SKM-1 (cell line): ENCODE measurements around the gene PDILT.

Source experiments
- DNase-seq: peaks from one replicate; lab custom pipeline; 2025; ENCODE audit not compliant: unreplicated experiment; lab: John Stamatoyannopoulos, UW

The PDILT gene

GRCh38 chr16:20409398-20410120, 5.0 kb upstream of the PDILT start, which contains the start of gene ACSM5:
Gene ACSM5, plus strand, starts transcription at chr16:20409534. Its CDS starts 1,951 bp downstream, at chr16:20411485.
- no peak for DNase-seq

GRCh38 chr16:20402651-20403050, 1.9 kb downstream of the PDILT start:
- DNase-seq, result no peak

- DNase-seq, result no peak
Measured at GRCh38 chr16:20401475-20402016, 3.0 kb downstream of the PDILT start.

GRCh38 chr16:20401066-20401465, 3.5 kb downstream of the PDILT start:
- no peak for DNase-seq

- no peak for DNase-seq
Measured at GRCh38 chr16:20399185-20399584, 5.4 kb downstream of the PDILT start.

- no peak for DNase-seq
Measured at GRCh38 chr16:20398603-20399002, 5.9 kb downstream of the PDILT start.

GRCh38 chr16:20397468-20398074, 7.0 kb downstream of the PDILT start:
- DNase-seq, result no peak

- no peak for DNase-seq
Measured at GRCh38 chr16:20396846-20397467, 7.6 kb downstream of the PDILT start.

- DNase-seq, result no peak
Measured at GRCh38 chr16:20395946-20396345, 8.6 kb downstream of the PDILT start.

GRCh38 chr16:20393801-20394577, 10.5 kb downstream of the PDILT start:
- DNase-seq, result no peak

- no peak for DNase-seq
Measured at GRCh38 chr16:20391045-20391444, 13.5 kb downstream of the PDILT start.

- no peak for DNase-seq
Measured at GRCh38 chr16:20388854-20389253, 15.7 kb downstream of the PDILT start.

- no peak for DNase-seq
Measured at GRCh38 chr16:20387978-20388377, 16.6 kb downstream of the PDILT start.

- peak; percentile 3 for DNase-seq
Measured at GRCh38 chr16:20385844-20386832, 18.4 kb downstream of the PDILT start.

GRCh38 chr16:20383106-20384029, 21.2 kb downstream of the PDILT start:
- DNase-seq, result peak; percentile 9

GRCh38 chr16:20382202-20382948, 22.2 kb downstream of the PDILT start:
- DNase-seq, result no peak

- DNase-seq, result no peak
Measured at GRCh38 chr16:20380782-20381181, 23.8 kb downstream of the PDILT start.

- no peak for DNase-seq
Measured at GRCh38 chr16:20377181-20377580, 27.4 kb downstream of the PDILT start.
